ENCODE data around the gene SECTM1. TPM values are rescaled to one million over a fixed set of nuclear protein-coding genes. Genes with fewer than 3 reads are reported as not detected.
"Not testable (repeated sequence)": the region's sequence is repeated elsewhere in the genome, so short reads cannot be mapped to it uniquely, and the experiment has no call there.

The SECTM1 gene
- total RNA-seq, 1 experiment from 2014 or later: 0.24 TPM

- no peak for DNase-seq (ENCODE audit: low read depth)
Observed at GRCh38 chr17:82370471-82371332, 37.1 kb upstream of the SECTM1 start.

- DNase-seq (ENCODE audit: low read depth): no peak
Observed at GRCh38 chr17:82369211-82369610, 35.6 kb upstream of the SECTM1 start.

GRCh38 chr17:82367724-82368524, 34.4 kb upstream of the SECTM1 start:
- peak; percentile 94 for DNase-seq (ENCODE audit: low read depth)

- DNase-seq (ENCODE audit: low read depth): no peak
Observed at GRCh38 chr17:82366749-82367148, 33.2 kb upstream of the SECTM1 start.

GRCh38 chr17:82365606-82366295, 32.2 kb upstream of the SECTM1 start:
- DNase-seq (ENCODE audit: low read depth): no peak

GRCh38 chr17:82361885-82362633, 28.5 kb upstream of the SECTM1 start:
- no peak for DNase-seq (ENCODE audit: low read depth)

- DNase-seq (ENCODE audit: low read depth): not testable (repeated sequence)
Observed at GRCh38 chr17:82359451-82360074, 26.0 kb upstream of the SECTM1 start.

GRCh38 chr17:82358465-82359350, 25.1 kb upstream of the SECTM1 start, which contains the start of gene TEX19:
TSS of gene TEX19 (plus strand) at chr17:82359247. CDS start at chr17:82362151, 2,904 bp downstream.
- peak; percentile 58 for DNase-seq (ENCODE audit: low read depth)

GRCh38 chr17:82357394-82357793, 23.8 kb upstream of the SECTM1 start:
- DNase-seq (ENCODE audit: low read depth): no peak

- DNase-seq (ENCODE audit: low read depth): no peak
Observed at GRCh38 chr17:82356845-82357355, 23.3 kb upstream of the SECTM1 start.

GRCh38 chr17:82355770-82356427, 22.3 kb upstream of the SECTM1 start:
- DNase-seq (ENCODE audit: low read depth): no peak

GRCh38 chr17:82354804-82355308, 21.3 kb upstream of the SECTM1 start:
- DNase-seq (ENCODE audit: low read depth): no peak

- DNase-seq (ENCODE audit: low read depth): no peak
Observed at GRCh38 chr17:82353484-82353883, 19.9 kb upstream of the SECTM1 start.

- peak; percentile 77 for DNase-seq (ENCODE audit: low read depth)
Observed at GRCh38 chr17:82351713-82352488, 18.3 kb upstream of the SECTM1 start.

GRCh38 chr17:82351254-82351712, 17.7 kb upstream of the SECTM1 start:
- DNase-seq (ENCODE audit: low read depth): no peak

- peak; percentile 58 for DNase-seq (ENCODE audit: low read depth)
Observed at GRCh38 chr17:82350182-82351030, 16.8 kb upstream of the SECTM1 start.
